ENCODE data around the gene PRSS53. TPM values are rescaled to one million over a fixed set of nuclear protein-coding genes. Genes with fewer than 3 reads are reported as not detected.
A peak's percentile ranks its signal among the peaks of the same experiment; 100 is the strongest.

Gene PRSS53
- total RNA-seq, 1 experiment from 2014 or later: 7.7 TPM

- Histone ChIP-seq H3K36me3 (ENCODE audit: low read depth) (peaks cover 5% of the 10 kb centered on the region), H2AFZ (no peak overlapping the region), H3K4me3 (no peak overlapping the region), H3K27me3 (ENCODE audit: insufficient read depth, low read depth) (no peaks in the 10 kb centered on the region), H3K9me3 (ENCODE audit: insufficient read depth, low read depth) (no peaks in the 10 kb centered on the region), H3K4me2 (no peak overlapping the region), H3K4me1 (replicated peaks; ENCODE audit: insufficient read depth) (no peaks in the 10 kb centered on the region), H3K27ac (no peak overlapping the region), H3K9me2 (ENCODE audit: insufficient read depth) (no peaks in the 10 kb centered on the region), H3F3A (ENCODE audit: insufficient read depth, low read depth) (peaks cover 17% of the 10 kb centered on the region; the same call in 1 of the 2 replicates), H4K20me1 (ENCODE audit: insufficient read depth) (peaks cover 37% of the 10 kb centered on the region), H3K79me2 (ENCODE audit: low read depth) (no peaks in the 10 kb centered on the region)
- CTCF ChIA-PET: no interaction called here
- BruUV-seq (replicated peaks): no TSS peak
- POLR2A ChIA-PET (ENCODE audit: unreplicated experiment): no interaction called here
- TF ChIP-seq, protein P1, sequence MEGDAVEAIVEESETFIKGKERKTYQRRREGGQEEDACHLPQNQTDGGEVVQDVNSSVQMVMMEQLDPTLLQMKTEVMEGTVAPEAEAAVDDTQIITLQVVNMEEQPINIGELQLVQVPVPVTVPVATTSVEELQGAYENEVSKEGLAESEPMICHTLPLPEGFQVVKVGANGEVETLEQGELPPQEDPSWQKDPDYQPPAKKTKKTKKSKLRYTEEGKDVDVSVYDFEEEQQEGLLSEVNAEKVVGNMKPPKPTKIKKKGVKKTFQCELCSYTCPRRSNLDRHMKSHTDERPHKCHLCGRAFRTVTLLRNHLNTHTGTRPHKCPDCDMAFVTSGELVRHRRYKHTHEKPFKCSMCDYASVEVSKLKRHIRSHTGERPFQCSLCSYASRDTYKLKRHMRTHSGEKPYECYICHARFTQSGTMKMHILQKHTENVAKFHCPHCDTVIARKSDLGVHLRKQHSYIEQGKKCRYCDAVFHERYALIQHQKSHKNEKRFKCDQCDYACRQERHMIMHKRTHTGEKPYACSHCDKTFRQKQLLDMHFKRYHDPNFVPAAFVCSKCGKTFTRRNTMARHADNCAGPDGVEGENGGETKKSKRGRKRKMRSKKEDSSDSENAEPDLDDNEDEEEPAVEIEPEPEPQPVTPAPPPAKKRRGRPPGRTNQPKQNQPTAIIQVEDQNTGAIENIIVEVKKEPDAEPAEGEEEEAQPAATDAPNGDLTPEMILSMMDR (conservative IDR thresholded peaks at IDR 0.05): no peak
- no peak for TF ChIP-seq EZH2 (IDR thresholded peaks at IDR 0.05; ENCODE audit: low read depth)
- no peak for DNase-seq
- intact Hi-C loops (cut with micrococcal nuclease; ENCODE audit: unreplicated experiment): no loop called here
Measured at GRCh38 chr16:31083081-31083480, 5.7 kb downstream of the PRSS53 start.

DNA sequence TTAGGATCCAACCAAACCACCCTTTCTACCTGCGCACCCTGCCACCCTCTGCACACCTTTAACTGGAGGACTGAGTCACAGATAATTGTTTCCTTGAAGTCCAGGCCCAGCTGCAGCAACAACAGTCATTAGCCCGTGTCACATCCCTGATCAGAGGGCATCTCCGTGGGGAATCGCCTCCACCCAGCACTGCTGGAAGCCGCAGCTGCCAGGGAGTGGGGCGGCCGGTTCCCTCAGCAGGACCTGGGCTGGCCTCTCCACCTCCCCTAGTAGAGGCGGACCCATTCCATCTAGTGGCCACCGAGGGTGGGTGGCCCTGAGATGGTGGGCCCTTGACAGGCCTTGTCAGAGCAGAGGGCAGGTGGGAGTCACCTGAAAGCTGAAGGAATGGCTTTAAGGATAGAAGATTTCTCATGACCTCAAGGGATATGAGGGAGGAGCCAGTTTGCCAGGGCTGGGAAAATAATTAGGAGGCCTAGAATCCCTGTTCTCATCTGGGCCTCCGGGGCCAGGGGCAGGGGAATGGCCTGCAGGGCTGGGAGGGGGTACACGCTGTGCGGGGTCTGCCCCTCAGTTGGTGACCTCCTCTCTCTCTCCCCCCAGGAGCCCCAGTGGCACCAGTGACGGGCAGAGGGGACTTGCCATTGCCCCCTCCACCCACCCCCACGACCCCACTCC is 6.2 kb downstream of the PRSS53 start:
- intact Hi-C loops (cut with micrococcal nuclease; ENCODE audit: unreplicated experiment): no loop called here

GRCh38 chr16:31081428-31082351 is 7.1 kb downstream of the PRSS53 start:
- Histone ChIP-seq H3K4me2 (no peak overlapping the region), H4K20me1 (ENCODE audit: insufficient read depth) (peaks cover 38% of the 10 kb centered on the region), H3K9me2 (ENCODE audit: insufficient read depth) (no peaks in the 10 kb centered on the region), H3K4me3 (no peak overlapping the region), H3K36me3 (ENCODE audit: low read depth) (peaks cover 5% of the 10 kb centered on the region), H3K4me1 (replicated peaks; ENCODE audit: insufficient read depth) (no peaks in the 10 kb centered on the region), H3K27ac (no peak overlapping the region), H3K79me2 (ENCODE audit: low read depth) (peaks cover 10% of the 10 kb centered on the region), H3K9me3 (ENCODE audit: insufficient read depth, low read depth) (no peaks in the 10 kb centered on the region), H2AFZ (no peak overlapping the region), H3K27me3 (ENCODE audit: insufficient read depth, low read depth) (no peaks in the 10 kb centered on the region), H3F3A (ENCODE audit: insufficient read depth, low read depth) (peaks cover 17% of the 10 kb centered on the region; the same call in 1 of the 2 replicates)
- BruUV-seq (replicated peaks): TSS peak; percentile 2
- ChIA-PET CTCF (no interaction called here), POLR2A (ENCODE audit: unreplicated experiment) (interaction anchor here (0.8 kb wide), 1 partner anchor 96 kb away, joined by 7 read pairs; no protein-coding TSS in a partner anchor)
- no peak for DNase-seq
- intact Hi-C loops (cut with micrococcal nuclease; ENCODE audit: unreplicated experiment): no loop called here
- TF ChIP-seq EZH2 (IDR thresholded peaks at IDR 0.05; ENCODE audit: low read depth): no peak
- TF ChIP-seq, protein P1 (conservative IDR thresholded peaks at IDR 0.05): no peak

More for the DNA sequence above, 6.2 kb downstream of the PRSS53 start:
- H3K79me2 ChIP-seq (ENCODE audit: low read depth): 0 out of 2 replicates have a peak, but pooled peaks cover 2% of the 10 kb centered on the region
- BruUV-seq (replicated peaks): no TSS peak
- no peaks in the 10 kb centered on the region for H3K9me3 ChIP-seq (ENCODE audit: insufficient read depth, low read depth)
- H3K27ac ChIP-seq: no peak overlapping the region
- H4K20me1 ChIP-seq (ENCODE audit: insufficient read depth): peaks cover 38% of the 10 kb centered on the region
- H3K4me3 ChIP-seq: no peak overlapping the region
- H2AFZ ChIP-seq: no peak overlapping the region
- H3K4me2 ChIP-seq: no peak overlapping the region
- H3K9me2 ChIP-seq (ENCODE audit: insufficient read depth): no peaks in the 10 kb centered on the region
- H3K4me1 ChIP-seq (replicated peaks; ENCODE audit: insufficient read depth): no peaks in the 10 kb centered on the region
- H3F3A ChIP-seq (ENCODE audit: insufficient read depth, low read depth): peaks cover 17% of the 10 kb centered on the region; the same call in 1 of the 2 replicates
- peaks cover 5% of the 10 kb centered on the region for H3K36me3 ChIP-seq (ENCODE audit: low read depth)
- no peak for DNase-seq
- TF ChIP-seq EZH2 (IDR thresholded peaks at IDR 0.05; ENCODE audit: low read depth): no peak
- TF ChIP-seq, protein P1 (conservative IDR thresholded peaks at IDR 0.05): no peak
- ChIA-PET POLR2A (ENCODE audit: unreplicated experiment) (no interaction called here), CTCF (no interaction called here)
- no peaks in the 10 kb centered on the region for H3K27me3 ChIP-seq (ENCODE audit: insufficient read depth, low read depth)
